HUDEP-2 (cell line): ENCODE results near the gene NUP214.
A peak's percentile ranks its signal among the peaks of the same experiment; 100 is the strongest.
"Not testable (repeated sequence)": the region's sequence is repeated elsewhere in the genome, so short reads cannot be mapped to it uniquely, and the experiment has no call there.

Experiments used
- DNase-seq, 76 experiments: peaks; one replicate each; lab custom pipeline; 2025; ENCODE audit not compliant: unreplicated experiment in 76 of 76; lab: John Stamatoyannopoulos, UW

The NUP214 gene

GRCh38 chr9:131191032-131191431 lies 65.6 kb downstream of the NUP214 start:
- DNase-seq: not testable (repeated sequence)

GRCh38 chr9:131191857-131192256 lies 66.5 kb downstream of the NUP214 start:
- DNase-seq: no peak

- DNase-seq: no peak
Observed at GRCh38 chr9:131193051-131193450, 67.7 kb downstream of the NUP214 start.

GRCh38 chr9:131194762-131195161 lies 69.4 kb downstream of the NUP214 start:
- no peak for DNase-seq

- no peak for DNase-seq
Observed at GRCh38 chr9:131197160-131197911, 72.0 kb downstream of the NUP214 start.

- DNase-seq: no peak
Observed at GRCh38 chr9:131198041-131198715, 72.8 kb downstream of the NUP214 start.

- no peak for DNase-seq
Observed at GRCh38 chr9:131201856-131202255, 76.5 kb downstream of the NUP214 start.

GRCh38 chr9:131203431-131204218 lies 78.2 kb downstream of the NUP214 start:
- peak in 5 of 76 experiments; percentile 3 to 15 (median 5) for DNase-seq

GRCh38 chr9:131204285-131204684 lies 78.9 kb downstream of the NUP214 start:
- DNase-seq: no peak

- no peak for DNase-seq
Observed at GRCh38 chr9:131206495-131206894, 81.1 kb downstream of the NUP214 start.

GRCh38 chr9:131211920-131212319 lies 86.5 kb downstream of the NUP214 start:
- DNase-seq: not testable (repeated sequence)

- no peak for DNase-seq
Observed at GRCh38 chr9:131214286-131214856, 89.0 kb downstream of the NUP214 start.

- DNase-seq: no peak
Observed at GRCh38 chr9:131214876-131215275, 89.5 kb downstream of the NUP214 start.

GRCh38 chr9:131216806-131217205 lies 91.4 kb downstream of the NUP214 start:
- DNase-seq: no peak

- no peak for DNase-seq
Observed at GRCh38 chr9:131217331-131218031, 92.1 kb downstream of the NUP214 start.

GRCh38 chr9:131218370-131218769 lies 93.0 kb downstream of the NUP214 start:
- DNase-seq: no peak

- no peak for DNase-seq
Observed at GRCh38 chr9:131220485-131220884, 95.1 kb downstream of the NUP214 start.

- DNase-seq: no peak
Observed at GRCh38 chr9:131222460-131222859, 97.1 kb downstream of the NUP214 start.

- no peak for DNase-seq
Observed at GRCh38 chr9:131226226-131226625, 100.8 kb downstream of the NUP214 start.
